ENCODE measurements around the gene EPHA5.

The EPHA5 gene

GRCh38 chr4:65401083-65401482 lies 269.2 kb downstream of the EPHA5 start (continued):
- TF ChIP-seq ZNF639 (tag by site-specific recombination; IDR thresholded peaks at IDR 0.05) (no peak), GLI2 (tag by site-specific recombination; IDR thresholded peaks at IDR 0.05; ENCODE audit: borderline replicate concordance, low read depth) (no peak), ZIC2 (tag by site-specific recombination; IDR thresholded peaks at IDR 0.05) (no peak), ZNF391 (tag by site-specific recombination; IDR thresholded peaks at IDR 0.05; ENCODE audit: borderline replicate concordance, low read depth) (no peak), PBX3 (CRISPR knock-in tag; IDR thresholded peaks at IDR 0.05) (no peak), ZFP69B (tag by site-specific recombination; IDR thresholded peaks at IDR 0.05) (no peak), ZBTB10 (tag by site-specific recombination; IDR thresholded peaks at IDR 0.05) (no peak), ZNF10 (tag by site-specific recombination; IDR thresholded peaks at IDR 0.05) (no peak), PRDM10 (tag by site-specific recombination; IDR thresholded peaks at IDR 0.05) (no peak), ZSCAN30 (tag by site-specific recombination; IDR thresholded peaks at IDR 0.05) (no peak), RBAK (tag by site-specific recombination; IDR thresholded peaks at IDR 0.05) (no peak), ZFP3 (tag by site-specific recombination; IDR thresholded peaks at IDR 0.05; ENCODE audit: low read depth) (no peak)

- H3K36me3 ChIP-seq (ENCODE audit: control insufficient read depth in 2 of 2, insufficient read depth in 1 of 2, low read length in 2 of 2), result no peaks in the 10 kb centered on the region
- TF ChIP-seq AEBP2 (tag by site-specific recombination; IDR thresholded peaks at IDR 0.05; ENCODE audit: borderline replicate concordance), result no peak
- ChIA-PET CTCF (no interaction called here), POLR2A (no interaction called here)
- no peak overlapping the region for H3K4me3 ChIP-seq (ENCODE audit: low read depth, low read length)
- no peaks in the 10 kb centered on the region for H3K9me3 ChIP-seq (ENCODE audit: control insufficient read depth, insufficient read depth, low read depth, low read length)
- H3K27ac ChIP-seq (ENCODE audit: extremely low read depth, low read depth, low read length), result no peak overlapping the region
- no peaks in the 10 kb centered on the region for H3K4me1 ChIP-seq (ENCODE audit: control insufficient read depth, insufficient read depth, low read length)
Measured at GRCh38 chr4:65399084-65399483, 271.2 kb downstream of the EPHA5 start.

GRCh38 chr4:65393078-65393477 lies 277.2 kb downstream of the EPHA5 start:
- CTCF ChIA-PET, result no interaction called here
- POLR2A ChIA-PET, result no interaction called here
- H3K4me1 ChIP-seq (ENCODE audit: control insufficient read depth, insufficient read depth, low read length), result no peaks in the 10 kb centered on the region
- H3K4me3 ChIP-seq (ENCODE audit: low read depth, low read length), result no peak overlapping the region
- no peaks in the 10 kb centered on the region for H3K36me3 ChIP-seq (ENCODE audit: control insufficient read depth in 2 of 2, insufficient read depth in 1 of 2, low read length in 2 of 2)
- TF ChIP-seq ZNF785 (tag by site-specific recombination; IDR thresholded peaks at IDR 0.05), result no peak
- no peak for TF ChIP-seq ZNF341 (tag by site-specific recombination; IDR thresholded peaks at IDR 0.05; ENCODE audit: low read depth)
- TF ChIP-seq ZNF701 (tag by site-specific recombination; IDR thresholded peaks at IDR 0.05), result no peak
- TF ChIP-seq ZNF221 (tag by site-specific recombination; IDR thresholded peaks at IDR 0.05; ENCODE audit: borderline replicate concordance), result no peak
- no peak for TF ChIP-seq ZNF335 (tag by site-specific recombination; conservative IDR thresholded peaks at IDR 0.05)
- TF ChIP-seq ZNF707 (tag by site-specific recombination; IDR thresholded peaks at IDR 0.05), result no peak
- no peaks in the 10 kb centered on the region for H3K9me3 ChIP-seq (ENCODE audit: control insufficient read depth, insufficient read depth, low read depth, low read length)
- H3K27ac ChIP-seq (ENCODE audit: extremely low read depth, low read depth, low read length), result no peak overlapping the region

Measured in HEK293 (cell line).